Thyroid gland (tissue), 4 donors: ENCODE results near the gene TTC5. TPM values are rescaled to one million over a fixed set of nuclear protein-coding genes. Genes with fewer than 3 reads are reported as not detected.
A peak's percentile ranks its signal among the peaks of the same experiment; 100 is the strongest.
"Not testable (repeated sequence)": the region's sequence is repeated elsewhere in the genome, so short reads cannot be mapped to it uniquely, and the experiment has no call there.

Experiments used
- DNase-seq, 2 donors: peaks; one replicate each; pipeline ENCODE4 v3.0.0-alpha.2; 2019
- H3K27ac ChIP-seq, 3 donors: fragments of 200-600 bp; sonication (generic); 1 replicate in 2 of 3; 2 replicates in 1 of 3; pipeline ENCODE4 v1.5.1; 2016 to 2019; ENCODE audit warnings: mild to moderate bottlenecking in 1 of 3, moderate library complexity in 1 of 3
- H3K27me3 ChIP-seq: fragments of 200-600 bp; sonication (generic); one replicate; pipeline ENCODE4 v1.5.1; 2019
- H3K36me3 ChIP-seq, 2 donors: fragments of 200-600 bp; sonication (generic); one replicate each; pipeline ENCODE4 v1.5.1; 2016 to 2019
- H3K4me1 ChIP-seq, 2 donors: fragments of 200-600 bp; sonication (generic); one replicate each; pipeline ENCODE4 v1.5.1; 2017 to 2019
- H3K4me3 ChIP-seq, 3 donors: fragments of 200-600 bp; sonication (generic); replicated peaks in 1 of 3; 1 replicate in 2 of 3; 2 replicates in 1 of 3; pipeline ENCODE4 v1.5.1; 2016; ENCODE audit warnings: mild to moderate bottlenecking in 1 of 3
- H3K9me3 ChIP-seq: fragments of 200-600 bp; sonication (generic); one replicate; pipeline ENCODE4 v1.5.1; 2017
- CTCF ChIP-seq, 6 experiments: fragments of 200-600 bp in 3 of 6; fragments of 450-650 bp in 3 of 6; sonication (generic) in 3 of 6; IDR thresholded peaks; one replicate each; pipeline ENCODE4 v1.5.1; 2016 to 2019; ENCODE audit warnings: antibody characterized with exemption in 6 of 6, mild to moderate bottlenecking in 2 of 6, inconsistent platforms in 1 of 6, moderate library complexity in 1 of 6
- POLR2A ChIP-seq, 2 donors: fragments of 450-650 bp; IDR thresholded peaks; one replicate each; pipeline ENCODE4 v1.6.1; 2017; ENCODE audit warnings: antibody characterized with exemption in 2 of 2, mild to moderate bottlenecking in 2 of 2, moderate library complexity in 1 of 2
- WGBS, 2 donors: methylation state at CpG; one replicate each; pipeline ENCODE4 v1.1.5; 2017; 5-methylcytosine and 5-hydroxymethylcytosine counted together
- intact Hi-C: fragments of 100-400 bp; cut with DNase I; formaldehyde crosslinking; loops from one replicate; pipeline ENCODE4 v1.15.1; 2023
- total RNA-seq, 4 donors: library from RNA; depleted of rRNA; stranded (reverse); fragments of >200 nt; gene quantifications; one replicate each; pipeline ENCODE4 v1.2.3, GENCODE V29; 2016

Gene TTC5
- total RNA-seq, 4 donors from 2014 or later: 15.9 to 44.2 (median 19.2) TPM

GRCh38 chr14:20314026-20314425 lies 8.3 kb upstream of the TTC5 start:
- intact Hi-C loops: no loop called here
- peaks cover 34 to 52% of the 10 kb centered on the region in 2 donors for H3K36me3 ChIP-seq
- TF ChIP-seq POLR2A (IDR thresholded peaks at IDR 0.05) (no peak), CTCF (IDR thresholded peaks at IDR 0.05) (no peak)

GRCh38 chr14:20306079-20306423 lies 300 bp upstream of the TTC5 start:
- DNase-seq: no peak
- WGBS, 2 donors: 95 to 99% methylated on average over 1 of the region's 1 CpG
- no peaks in the 10 kb centered on the region for H3K27me3 ChIP-seq
- TF ChIP-seq CTCF (IDR thresholded peaks at IDR 0.05) (peak in 1 of 6 experiments; percentile 65), POLR2A (IDR thresholded peaks at IDR 0.05) (no peak)
- H3K9me3 ChIP-seq: no peaks in the 10 kb centered on the region
- no peak overlapping the region for H3K27ac ChIP-seq
- H3K4me1 ChIP-seq: peaks cover 6 to 7% of the 10 kb centered on the region in 2 donors
- intact Hi-C loops: no loop called here
- H3K36me3 ChIP-seq: peaks cover 0 to 5% of the 10 kb centered on the region in 2 donors
- peak overlapping the region in 1 of 3 donors; percentile 41 for H3K4me3 ChIP-seq

More at GRCh38 chr14:20314026-20314425, 8.3 kb upstream of the TTC5 start:
- H3K27ac ChIP-seq: no peak overlapping the region
- no peak overlapping the region for H3K4me3 ChIP-seq
- no peaks in the 10 kb centered on the region for H3K4me1 ChIP-seq
- no peaks in the 10 kb centered on the region for H3K9me3 ChIP-seq
- DNase-seq: no peak
- WGBS, 2 donors: 94 to 97% methylated on average over 2 of the region's 2 CpGs
- no peaks in the 10 kb centered on the region for H3K27me3 ChIP-seq

GRCh38 chr14:20302042-20302755 lies 3.6 kb downstream of the TTC5 start:
- intact Hi-C loops: no loop called here
- H3K27me3 ChIP-seq: no peaks in the 10 kb centered on the region
- WGBS, 2 donors: 85 to 98% methylated on average over 1 of the region's 1 CpG
- peaks cover 6 to 7% of the 10 kb centered on the region in 2 donors for H3K4me1 ChIP-seq
- H3K36me3 ChIP-seq: peaks cover 20 to 42% of the 10 kb centered on the region in 2 donors
- H3K9me3 ChIP-seq: no peaks in the 10 kb centered on the region
- TF ChIP-seq POLR2A (IDR thresholded peaks at IDR 0.05) (no peak), CTCF (IDR thresholded peaks at IDR 0.05) (no peak)
- H3K27ac ChIP-seq: no peak overlapping the region
- no peak for DNase-seq
- H3K4me3 ChIP-seq: no peak overlapping the region

- H3K4me3 ChIP-seq: no peak overlapping the region
- TF ChIP-seq CTCF (IDR thresholded peaks at IDR 0.05) (no peak), POLR2A (IDR thresholded peaks at IDR 0.05) (no peak)
- intact Hi-C loops: no loop called here
- no peaks in the 10 kb centered on the region for H3K27me3 ChIP-seq
- DNase-seq: no peak
- no peaks in the 10 kb centered on the region for H3K9me3 ChIP-seq
- no peak overlapping the region for H3K27ac ChIP-seq
- 78 to 93% methylated on average over 4 of the region's 4 CpGs for WGBS, 2 donors
- H3K36me3 ChIP-seq: peaks cover 45 to 91% of the 10 kb centered on the region in 2 donors
- H3K4me1 ChIP-seq: no peaks in the 10 kb centered on the region
Measured at GRCh38 chr14:20295067-20295466, 10.7 kb downstream of the TTC5 start.

GRCh38 chr14:20294636-20295035 lies 11.1 kb downstream of the TTC5 start:
- intact Hi-C loops: no loop called here
- H3K4me1 ChIP-seq: no peaks in the 10 kb centered on the region
- no peaks in the 10 kb centered on the region for H3K9me3 ChIP-seq
- no peak overlapping the region for H3K4me3 ChIP-seq
- no peak for DNase-seq
- WGBS, 2 donors: 81 to 83% methylated on average over 2 of the region's 2 CpGs
- H3K36me3 ChIP-seq: peaks cover 45 to 89% of the 10 kb centered on the region in 2 donors
- no peak overlapping the region for H3K27ac ChIP-seq
- H3K27me3 ChIP-seq: no peaks in the 10 kb centered on the region
- no peak for TF ChIP-seq CTCF (IDR thresholded peaks at IDR 0.05)
- no peak for TF ChIP-seq POLR2A (IDR thresholded peaks at IDR 0.05)

GRCh38 chr14:20281998-20282397 lies 23.8 kb downstream of the TTC5 start:
- H3K27me3 ChIP-seq, DNase-seq, H3K36me3 ChIP-seq, H3K27ac ChIP-seq, intact Hi-C loops, H3K9me3 ChIP-seq, H3K4me3 ChIP-seq, H3K4me1 ChIP-seq: not testable (repeated sequence)
- 95 to 100% methylated on average over 1 of the region's 1 CpG for WGBS, 2 donors

GRCh38 chr14:20280265-20280664 lies 25.5 kb downstream of the TTC5 start:
- H3K36me3 ChIP-seq, H3K4me1 ChIP-seq, DNase-seq, H3K9me3 ChIP-seq, H3K27ac ChIP-seq, H3K4me3 ChIP-seq, intact Hi-C loops, H3K27me3 ChIP-seq: not testable (repeated sequence)
- WGBS, 2 donors: 89 to 100% methylated on average over 1 to 4 of the region's 7 CpGs
